Ascending aorta (tissue), 2 donors: ENCODE measurements around the gene SYT1. TPM values are rescaled to one million over a fixed set of nuclear protein-coding genes. Genes with fewer than 3 reads are reported as not detected.
"Not testable (repeated sequence)": the region's sequence is repeated elsewhere in the genome, so short reads cannot be mapped to it uniquely, and the experiment has no call there.

Source experiments
- DNase-seq, 2 donors: peaks; one replicate each; pipeline ENCODE4 v3.0.0-alpha.2; 2019; ENCODE audit warnings: low spot score in 2 of 2
- H3K27ac ChIP-seq, 2 donors: fragments of 200-600 bp; sonication (generic); one replicate each; pipeline ENCODE4 v1.5.1; 2016 to 2017; ENCODE audit warnings: mild to moderate bottlenecking in 1 of 2
- H3K27me3 ChIP-seq: fragments of 200-600 bp; sonication (generic); one replicate; pipeline ENCODE4 v1.5.1; 2017
- H3K36me3 ChIP-seq, 2 donors: fragments of 200-600 bp; sonication (generic); one replicate each; pipeline ENCODE4 v1.5.1; 2016
- H3K4me1 ChIP-seq, 2 donors: fragments of 200-600 bp; sonication (generic); one replicate each; pipeline ENCODE4 v1.5.1; 2016 to 2017; ENCODE audit warnings: mild to moderate bottlenecking in 1 of 2
- H3K4me3 ChIP-seq, 2 donors: fragments of 200-600 bp; sonication (generic); one replicate each; pipeline ENCODE4 v1.5.1; 2016 to 2017; ENCODE audit warnings: mild to moderate bottlenecking in 1 of 2
- H3K9me3 ChIP-seq, 2 donors: fragments of 200-600 bp; sonication (generic); one replicate each; pipeline ENCODE4 v1.5.1; 2016
- CTCF ChIP-seq, 3 experiments: fragments of 200-600 bp in 2 of 3; fragments of 450-650 bp in 1 of 3; sonication (generic) in 2 of 3; IDR thresholded peaks; one replicate each; pipeline ENCODE4 v1.5.1; 2016 to 2019; ENCODE audit warnings: antibody characterized with exemption in 3 of 3, mild to moderate bottlenecking in 1 of 3, moderate library complexity in 1 of 3
- intact Hi-C: fragments of 100-400 bp; cut with DNase I; formaldehyde crosslinking; loops from one replicate; pipeline ENCODE4 v1.15.1; 2023
- total RNA-seq: library from RNA; depleted of rRNA; stranded (reverse); fragments of >200 nt; gene quantifications from one replicate; pipeline ENCODE4 v1.1.0, GENCODE V29; 2016

SYT1 gene
- 0.64 TPM for total RNA-seq

GRCh38 chr12:78864403-78864869, at the start of gene SYT1:
Gene SYT1, plus strand, starts transcription at chr12:78864774.
- Histone ChIP-seq H3K4me1 (peaks cover 0 to 7% of the 10 kb centered on the region in 2 donors), H3K27ac (no peak within 1 kb of the TSS), H3K36me3 (no peaks in the 10 kb centered on the region), H3K9me3 (no peaks in the 10 kb centered on the region), H3K27me3 (no peaks in the 10 kb centered on the region), H3K4me3 (peak within 1 kb of the TSS; percentile 44 to 61)
- intact Hi-C loops: no loop called here
- peak in 1 of 2 donors; percentile 59 for DNase-seq
- no peak for TF ChIP-seq CTCF (IDR thresholded peaks at IDR 0.05)

DNA sequence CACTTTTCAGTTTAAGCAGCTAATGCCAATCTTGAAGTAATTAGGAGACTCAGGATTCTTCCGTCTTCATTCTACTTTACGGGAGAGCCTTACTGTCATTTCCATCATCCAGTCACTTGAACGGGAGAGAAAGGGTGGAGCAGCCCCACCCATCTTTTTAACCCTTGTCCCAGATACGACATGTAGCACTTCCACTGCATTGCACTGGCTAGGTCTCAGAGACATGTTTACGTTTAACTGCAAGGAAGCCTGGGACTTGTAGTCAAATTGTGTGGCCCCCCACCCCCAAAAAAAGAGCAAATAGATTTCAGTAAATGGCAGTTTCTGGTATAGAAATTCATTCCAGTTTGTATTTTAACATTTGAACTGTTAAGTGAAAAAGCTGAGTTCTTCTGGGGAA, 46.1 kb upstream of the SYT1 start:
- intact Hi-C loops: no loop called here

GRCh38 chr12:78820946-78821345, 43.6 kb upstream of the SYT1 start:
- no peak for DNase-seq
- Histone ChIP-seq H3K27me3 (no peaks in the 10 kb centered on the region), H3K9me3 (no peaks in the 10 kb centered on the region), H3K36me3 (no peaks in the 10 kb centered on the region), H3K4me3 (no peak overlapping the region), H3K4me1 (no peaks in the 10 kb centered on the region), H3K27ac (no peak overlapping the region)
- no peak for TF ChIP-seq CTCF (IDR thresholded peaks at IDR 0.05)
- intact Hi-C loops: no loop called here

More for the DNA sequence above, 46.1 kb upstream of the SYT1 start:
- Histone ChIP-seq H3K9me3 (no peaks in the 10 kb centered on the region), H3K27ac (no peak overlapping the region), H3K27me3 (no peaks in the 10 kb centered on the region), H3K36me3 (no peaks in the 10 kb centered on the region), H3K4me3 (no peak overlapping the region), H3K4me1 (no peaks in the 10 kb centered on the region)
- TF ChIP-seq CTCF (IDR thresholded peaks at IDR 0.05): no peak
- no peak for DNase-seq

DNA sequence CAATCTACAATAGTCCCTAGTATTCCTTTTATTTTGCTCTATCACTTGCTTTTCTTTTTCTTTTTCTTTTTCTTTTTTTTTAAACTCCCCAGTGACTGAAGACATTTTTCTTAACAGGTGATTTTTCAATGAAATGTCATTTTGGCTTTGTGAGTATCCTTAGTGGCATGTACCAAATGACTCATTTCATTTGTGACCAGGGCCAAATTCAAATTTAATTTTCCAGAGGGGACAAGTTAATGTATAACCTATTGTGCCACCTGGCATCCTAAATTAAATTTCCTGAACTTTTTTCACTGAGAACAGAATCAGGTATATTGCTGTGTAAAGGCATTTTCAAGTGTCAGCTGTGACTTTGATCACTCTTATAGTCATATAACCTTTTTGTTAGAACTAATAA, 39.7 kb upstream of the SYT1 start:
- Histone ChIP-seq H3K27ac (no peak overlapping the region), H3K9me3 (no peaks in the 10 kb centered on the region), H3K4me1 (no peaks in the 10 kb centered on the region), H3K4me3 (no peak overlapping the region), H3K27me3 (no peaks in the 10 kb centered on the region), H3K36me3 (no peaks in the 10 kb centered on the region)
- intact Hi-C loops: no loop called here
- DNase-seq: no peak
- no peak for TF ChIP-seq CTCF (IDR thresholded peaks at IDR 0.05)

- Histone ChIP-seq H3K36me3 (no peaks in the 10 kb centered on the region), H3K9me3 (no peaks in the 10 kb centered on the region), H3K4me1 (no peaks in the 10 kb centered on the region), H3K4me3 (no peak overlapping the region), H3K27ac (no peak overlapping the region), H3K27me3 (no peaks in the 10 kb centered on the region)
- DNase-seq: no peak
- intact Hi-C loops: loop anchor here (2.0 kb wide), 1 partner anchor 17 kb away; no protein-coding TSS in a partner anchor
- TF ChIP-seq CTCF (IDR thresholded peaks at IDR 0.05): no peak
These were observed 34.9 kb upstream of the SYT1 start for GRCh38 chr12:78829690-78830089.

DNA sequence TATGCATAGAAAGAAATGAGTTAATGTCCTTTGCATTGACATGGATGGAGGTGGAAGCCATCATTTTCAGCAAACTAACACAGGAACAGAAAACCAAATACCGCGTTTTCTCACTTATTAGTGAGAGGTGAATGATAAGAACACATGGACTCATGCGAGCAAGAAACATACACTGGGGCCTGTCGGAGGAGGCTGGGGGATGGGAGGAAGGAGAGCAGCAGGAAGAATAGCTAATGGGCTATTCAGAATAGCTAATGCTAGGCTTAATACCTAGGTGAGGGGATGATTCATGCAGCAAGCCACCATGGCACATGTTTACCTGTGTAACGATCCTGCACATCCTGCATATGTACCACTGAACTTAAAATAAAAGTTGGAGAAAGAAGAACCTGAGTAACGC, 29.1 kb upstream of the SYT1 start:
- no peaks in the 10 kb centered on the region for H3K27me3 ChIP-seq
- no peaks in the 10 kb centered on the region for H3K9me3 ChIP-seq
- intact Hi-C loops: no loop called here
- H3K4me1 ChIP-seq: no peaks in the 10 kb centered on the region
- DNase-seq: no peak
- no peaks in the 10 kb centered on the region for H3K36me3 ChIP-seq
- no peak overlapping the region for H3K4me3 ChIP-seq
- TF ChIP-seq CTCF (IDR thresholded peaks at IDR 0.05): no peak
- no peak overlapping the region for H3K27ac ChIP-seq

DNA sequence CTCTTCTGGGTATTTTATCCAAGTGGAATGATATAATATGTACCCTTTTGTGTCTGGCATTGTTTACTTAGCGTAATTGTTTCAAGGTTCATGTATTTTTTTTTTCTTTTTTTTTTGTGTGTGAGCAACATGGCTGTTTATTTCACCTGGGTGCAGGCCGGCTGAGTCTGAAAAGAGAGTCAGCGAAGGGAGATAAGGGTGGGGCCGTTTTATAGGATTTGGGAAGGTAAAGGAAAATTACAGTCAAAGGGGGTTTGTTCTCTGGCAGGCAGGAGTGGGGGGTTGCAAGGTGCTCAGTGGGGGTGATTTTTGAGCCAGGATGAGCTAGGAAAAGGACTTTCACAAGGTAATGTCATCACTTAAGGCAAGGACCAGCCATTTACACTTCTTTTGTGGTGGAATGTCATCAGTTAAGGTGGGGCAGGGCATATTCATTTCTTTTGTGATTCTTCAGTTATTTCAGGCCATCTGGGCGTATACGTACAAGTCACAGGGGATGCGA, 24.0 kb upstream of the SYT1 start:
- H3K27me3 ChIP-seq, H3K9me3 ChIP-seq, intact Hi-C loops, DNase-seq, H3K36me3 ChIP-seq, H3K4me1 ChIP-seq, H3K27ac ChIP-seq, H3K4me3 ChIP-seq: not testable (repeated sequence)
